CD4-positive, alpha-beta T cell treated with Interleukin-6 for 4 hours (primary cell): ENCODE measurements around the gene RPRD1B.

Source experiments
- DNase-seq: peaks from one replicate; pipeline ENCODE4 v3.0.0-alpha.2; 2020; ENCODE audit warnings: mixed read lengths

RPRD1B gene

DNA sequence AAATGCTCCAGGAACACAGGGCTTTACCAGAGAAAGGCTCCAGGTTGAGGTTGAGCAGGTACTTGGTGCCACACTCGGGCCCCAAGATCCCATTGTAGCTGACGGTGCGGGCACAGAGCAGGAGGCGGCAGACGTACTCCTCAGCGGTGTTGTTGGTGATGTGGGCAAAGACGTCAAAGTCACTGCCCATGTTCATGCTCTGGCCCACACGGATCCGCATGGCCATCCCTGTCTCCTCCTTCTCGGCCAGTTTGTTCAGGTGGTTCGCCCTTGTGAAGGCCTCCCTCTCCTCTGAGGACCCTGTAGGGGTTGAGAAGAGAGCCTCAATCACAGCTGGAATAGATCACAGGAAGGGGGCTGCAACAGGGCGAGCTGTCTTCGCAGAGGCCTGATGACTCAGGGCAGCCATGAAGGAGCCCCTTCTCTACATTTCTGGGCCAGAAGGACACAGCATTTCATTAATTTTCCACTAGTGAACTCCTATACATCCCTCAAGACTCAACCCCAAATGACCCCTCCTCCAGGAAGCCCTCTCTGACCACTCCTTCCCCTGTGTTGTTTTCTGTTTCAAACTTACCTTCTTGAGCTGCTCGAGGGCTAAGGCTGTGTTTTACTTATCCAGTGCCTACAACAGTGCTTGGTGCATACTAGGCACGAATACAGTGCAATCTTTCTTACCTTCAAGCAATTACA is 104.7 kb downstream of the RPRD1B start:
- no peak for DNase-seq

DNA sequence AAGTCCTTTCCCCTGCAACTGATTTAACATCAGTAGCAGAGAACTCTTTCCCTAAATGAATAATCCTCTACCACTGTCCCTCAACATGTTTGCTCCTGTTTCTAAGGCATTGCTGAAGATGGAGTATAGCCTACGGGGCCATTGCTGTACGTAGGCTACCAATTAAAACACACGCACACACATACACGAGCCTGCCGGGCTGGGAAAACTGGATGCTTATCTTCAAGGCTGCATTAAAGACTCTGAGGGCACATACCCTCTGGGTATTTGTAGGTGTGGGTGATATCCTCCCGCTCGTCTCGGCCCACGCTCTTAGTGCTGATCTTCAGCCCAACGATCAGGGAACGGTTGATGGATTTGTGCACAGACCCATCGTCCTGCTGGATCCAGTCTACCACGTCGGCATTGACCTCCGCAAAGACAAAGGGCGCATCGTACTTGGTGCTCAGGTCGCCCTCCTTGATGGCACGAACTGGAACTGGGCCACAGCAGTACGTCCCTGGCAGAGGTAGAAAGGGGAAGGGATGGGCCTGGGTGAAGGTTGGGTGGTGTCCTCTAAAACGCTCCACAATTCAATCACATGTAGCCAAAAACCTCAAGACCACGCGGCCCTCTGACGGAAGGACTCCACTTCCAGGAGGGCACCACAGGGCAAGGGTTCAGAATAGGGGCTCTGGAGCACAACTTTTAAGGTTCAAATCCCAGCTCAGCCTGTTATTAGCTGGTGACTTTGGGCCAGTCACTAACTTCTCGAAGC is 105.8 kb downstream of the RPRD1B start:
- DNase-seq, result no peak

DNA sequence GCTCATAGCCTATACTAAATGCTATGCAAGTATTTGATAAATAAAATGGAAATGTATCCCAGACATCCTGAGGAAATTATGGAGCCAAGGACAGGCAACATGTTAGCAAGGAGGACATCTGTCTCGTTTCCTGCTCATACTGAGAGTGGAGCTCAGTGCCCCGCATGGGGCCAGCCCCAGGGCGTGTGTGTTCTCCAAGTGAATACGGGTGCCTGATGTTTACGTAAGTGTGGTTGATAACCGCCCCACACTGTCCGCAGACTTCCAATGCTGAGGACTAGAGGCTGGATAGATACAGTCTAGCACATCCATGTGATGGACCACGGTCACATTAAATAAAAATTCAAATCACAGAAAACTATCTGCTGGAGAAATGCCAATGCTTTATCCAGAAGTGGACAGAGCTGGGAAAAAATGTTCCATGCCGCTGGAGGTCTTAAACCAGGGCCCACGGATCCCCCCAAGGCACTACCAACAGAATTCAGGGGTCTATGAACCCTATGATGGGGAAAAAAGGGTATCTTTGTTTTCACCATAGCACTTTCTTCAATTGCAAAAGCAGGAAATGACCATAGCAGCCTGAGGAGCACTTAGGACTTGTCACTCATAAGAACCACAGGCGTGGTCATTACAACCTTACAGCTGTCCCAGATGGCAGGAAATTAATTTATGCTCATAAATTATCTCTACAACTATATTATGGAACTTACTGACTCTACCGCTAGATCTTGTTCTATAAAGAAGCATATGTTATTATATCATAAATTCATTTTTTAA is 106.6 kb downstream of the RPRD1B start:
- DNase-seq, result no peak

DNA sequence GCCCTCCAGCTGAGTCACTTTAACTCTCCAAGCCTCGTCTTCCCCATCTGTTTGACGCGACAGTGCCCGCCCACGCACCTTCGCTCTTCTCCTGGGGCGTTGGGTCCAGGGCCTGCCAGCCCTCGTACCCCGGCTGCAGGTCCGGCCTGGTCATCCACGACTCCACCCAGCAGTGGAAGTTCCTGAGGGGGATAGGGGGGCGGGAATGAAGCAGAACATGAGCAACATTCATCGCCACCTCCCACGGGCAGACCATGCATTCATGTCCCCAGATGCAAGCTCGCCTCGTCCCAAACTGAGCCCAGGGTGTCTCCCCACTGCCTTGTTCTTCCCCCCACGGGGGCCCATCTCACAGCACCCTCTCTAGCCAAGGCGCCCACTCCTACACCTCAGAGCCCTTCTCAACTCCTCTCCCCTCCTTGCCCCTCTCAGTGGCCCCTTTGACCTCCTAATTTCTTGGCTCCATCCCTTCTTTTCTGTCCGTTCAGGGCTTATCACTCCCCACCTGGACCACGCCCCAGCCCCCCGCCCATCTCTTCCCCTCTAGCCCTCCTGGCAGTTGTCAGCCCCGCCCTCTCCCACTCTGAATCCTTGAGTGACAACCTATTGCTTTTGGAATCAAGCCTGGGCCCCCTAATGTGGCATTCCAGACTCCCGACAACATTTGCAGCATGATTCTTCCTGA is 107.8 kb downstream of the RPRD1B start:
- DNase-seq, result no peak
